ENCODE data around the gene LRRC43. TPM values are rescaled to one million over a fixed set of nuclear protein-coding genes. Genes with fewer than 3 reads are reported as not detected.

LRRC43 gene
- total RNA-seq, 1 donor from 2014 or later: 3.0 TPM

- H3K27ac Mint-ChIP-seq: no peak overlapping the region
- H3K9me3 Mint-ChIP-seq: no peaks in the 10 kb centered on the region
- no peaks in the 10 kb centered on the region for H3K4me1 Mint-ChIP-seq (ENCODE audit: unreplicated experiment)
- TF ChIP-seq CTCF (conservative IDR thresholded peaks at IDR 0.05): no peak
- H3K27me3 Mint-ChIP-seq: peaks cover 8% of the 10 kb centered on the region
- H3K4me3 Mint-ChIP-seq: no peak overlapping the region
- DNase-seq (ENCODE audit: extremely low spot score, unreplicated experiment): no peak
- H3K36me3 Mint-ChIP-seq: no peaks in the 10 kb centered on the region
These were observed 6.9 kb downstream of the LRRC43 start for GRCh38 chr12:122189626-122190475.

GRCh38 chr12:122190842-122191668 lies 8.1 kb downstream of the LRRC43 start:
- H3K27me3 Mint-ChIP-seq: peaks cover 13% of the 10 kb centered on the region
- no peaks in the 10 kb centered on the region for H3K9me3 Mint-ChIP-seq
- DNase-seq (ENCODE audit: extremely low spot score, unreplicated experiment): no peak
- H3K36me3 Mint-ChIP-seq: no peaks in the 10 kb centered on the region
- no peak overlapping the region for H3K4me3 Mint-ChIP-seq
- peak; percentile 81 for TF ChIP-seq CTCF (conservative IDR thresholded peaks at IDR 0.05)
- no peak overlapping the region for H3K27ac Mint-ChIP-seq
- H3K4me1 Mint-ChIP-seq (ENCODE audit: unreplicated experiment): no peaks in the 10 kb centered on the region

- Mint-ChIP-seq H3K4me1 (ENCODE audit: unreplicated experiment) (peaks cover 3% of the 10 kb centered on the region), H3K4me3 (no peak overlapping the region), H3K27me3 (peaks cover 15% of the 10 kb centered on the region), H3K27ac (no peak overlapping the region), H3K36me3 (no peaks in the 10 kb centered on the region), H3K9me3 (no peaks in the 10 kb centered on the region)
- TF ChIP-seq CTCF (conservative IDR thresholded peaks at IDR 0.05): no peak
- no peak for DNase-seq (ENCODE audit: extremely low spot score, unreplicated experiment)
These were observed 9.5 kb downstream of the LRRC43 start for GRCh38 chr12:122192441-122192840.

- no peaks in the 10 kb centered on the region for H3K36me3 Mint-ChIP-seq
- peaks cover 6% of the 10 kb centered on the region for H3K4me1 Mint-ChIP-seq (ENCODE audit: unreplicated experiment)
- no peak for DNase-seq (ENCODE audit: extremely low spot score, unreplicated experiment)
- no peaks in the 10 kb centered on the region for H3K9me3 Mint-ChIP-seq
- no peak overlapping the region for H3K27ac Mint-ChIP-seq
- peaks cover 22% of the 10 kb centered on the region for H3K27me3 Mint-ChIP-seq
- TF ChIP-seq CTCF (conservative IDR thresholded peaks at IDR 0.05): no peak
- H3K4me3 Mint-ChIP-seq: no peak overlapping the region
These were observed 11.9 kb downstream of the LRRC43 start for GRCh38 chr12:122194804-122195203.

GRCh38 chr12:122195405-122195804 lies 12.5 kb downstream of the LRRC43 start:
- peaks cover 25% of the 10 kb centered on the region for H3K27me3 Mint-ChIP-seq
- DNase-seq (ENCODE audit: extremely low spot score, unreplicated experiment): no peak
- H3K36me3 Mint-ChIP-seq: no peaks in the 10 kb centered on the region
- no peak for TF ChIP-seq CTCF (conservative IDR thresholded peaks at IDR 0.05)
- no peak overlapping the region for H3K4me3 Mint-ChIP-seq
- peaks cover 6% of the 10 kb centered on the region for H3K4me1 Mint-ChIP-seq (ENCODE audit: unreplicated experiment)
- H3K27ac Mint-ChIP-seq: no peak overlapping the region
- no peaks in the 10 kb centered on the region for H3K9me3 Mint-ChIP-seq
